Prostate gland (tissue), 2 donors: Measurements from ENCODE around the gene KCNE3.

Experiments
- CTCF ChIP-seq, 4 experiments: fragments of 200-600 bp in 2 of 4; fragments of 450-650 bp in 2 of 4; sonication (generic) in 2 of 4; IDR thresholded peaks; 1 replicate in 3 of 4; 2 replicates in 1 of 4; pipeline ENCODE4 v1.5.1; 2016 to 2019; ENCODE audit warnings: antibody characterized with exemption in 4 of 4, mild to moderate bottlenecking in 2 of 4, moderate library complexity in 2 of 4
- POLR2A ChIP-seq: fragments of 450-650 bp; IDR thresholded peaks from one replicate; pipeline ENCODE4 v1.6.1; 2016; ENCODE audit warnings: antibody characterized with exemption, mild to moderate bottlenecking
- POLR2AphosphoS5 ChIP-seq: sonication (generic); formaldehyde crosslinking; IDR thresholded peaks from one replicate; pipeline ENCODE4 v1.6.1; 2017; ENCODE audit warnings: antibody characterized with exemption

- no peak for TF ChIP-seq CTCF (IDR thresholded peaks at IDR 0.05)
- TF ChIP-seq POLR2A: no peak
- no peak for TF ChIP-seq POLR2AphosphoS5
Measured at GRCh38 chr11:74468521-74468920, 1.2 kb upstream of the KCNE3 start.
